HG02852 (cell line): ENCODE measurements around the gene AMOTL1.

Source experiments
- ATAC-seq: cut with Tn5 transposase; IDR thresholded peaks from one replicate; pipeline ENCODE4 v1.9.1; 2021; ENCODE audit warnings: mild to moderate bottlenecking, moderate library complexity; ENCODE audit not compliant: unreplicated experiment

The AMOTL1 gene

DNA sequence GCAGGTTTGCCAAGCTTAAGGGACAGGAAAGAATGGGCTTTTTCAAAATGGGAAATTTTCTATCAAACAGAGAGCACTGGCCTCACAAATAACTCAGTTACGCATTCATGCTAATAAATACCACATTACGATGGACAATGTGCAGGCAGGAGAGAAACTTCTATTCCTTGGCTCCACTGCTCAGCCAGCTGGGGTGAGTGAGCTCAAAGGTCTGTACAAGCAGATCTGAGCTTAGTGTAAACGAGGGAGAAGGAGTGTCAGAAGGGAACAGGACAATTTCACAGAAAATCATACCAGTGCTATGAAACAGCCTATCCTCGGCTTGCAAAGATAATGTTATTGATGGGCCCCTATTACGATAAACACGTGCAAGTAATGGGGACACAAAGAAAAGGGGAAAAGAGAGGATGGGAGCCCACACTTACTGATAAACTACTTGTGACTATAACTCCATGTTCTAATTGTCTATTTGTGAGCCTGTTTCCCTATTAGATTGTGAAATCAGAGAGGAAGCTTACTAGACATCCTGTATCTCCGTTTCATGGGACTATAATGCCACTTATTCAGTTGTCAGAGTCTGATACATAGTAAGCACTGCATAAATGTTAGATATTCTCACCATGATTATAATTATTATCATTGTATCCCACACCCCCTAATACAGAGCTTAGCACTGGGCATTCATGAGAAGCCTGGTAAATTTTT is 46.3 kb downstream of the AMOTL1 start:
- no peak for ATAC-seq

- ATAC-seq = no peak
Observed at GRCh38 chr11:94815705-94816344, 47.7 kb downstream of the AMOTL1 start.

GRCh38 chr11:94820480-94820879 is 52.3 kb downstream of the AMOTL1 start:
- ATAC-seq = no peak

- no peak for ATAC-seq
Observed at GRCh38 chr11:94821439-94821838, 53.3 kb downstream of the AMOTL1 start.

DNA sequence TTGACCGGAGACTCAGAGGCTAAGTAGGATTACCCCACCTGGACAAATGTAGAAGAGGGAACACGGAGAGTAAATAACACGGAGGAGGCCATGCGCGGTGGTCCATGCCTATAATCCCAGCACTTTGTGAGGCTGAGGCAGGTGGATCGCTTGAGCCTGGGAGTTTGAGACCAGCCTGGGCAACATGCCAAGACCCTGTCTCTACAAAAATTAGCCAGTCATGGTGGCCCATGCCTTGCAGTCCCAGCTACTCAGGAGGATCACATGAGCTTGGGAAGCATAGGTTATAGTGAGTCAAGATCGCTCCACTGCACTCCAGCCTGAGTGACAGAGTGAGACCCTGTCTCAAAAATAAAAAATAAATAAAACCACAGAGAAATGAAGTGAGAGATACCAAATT is 53.9 kb downstream of the AMOTL1 start:
- ATAC-seq = no peak

DNA sequence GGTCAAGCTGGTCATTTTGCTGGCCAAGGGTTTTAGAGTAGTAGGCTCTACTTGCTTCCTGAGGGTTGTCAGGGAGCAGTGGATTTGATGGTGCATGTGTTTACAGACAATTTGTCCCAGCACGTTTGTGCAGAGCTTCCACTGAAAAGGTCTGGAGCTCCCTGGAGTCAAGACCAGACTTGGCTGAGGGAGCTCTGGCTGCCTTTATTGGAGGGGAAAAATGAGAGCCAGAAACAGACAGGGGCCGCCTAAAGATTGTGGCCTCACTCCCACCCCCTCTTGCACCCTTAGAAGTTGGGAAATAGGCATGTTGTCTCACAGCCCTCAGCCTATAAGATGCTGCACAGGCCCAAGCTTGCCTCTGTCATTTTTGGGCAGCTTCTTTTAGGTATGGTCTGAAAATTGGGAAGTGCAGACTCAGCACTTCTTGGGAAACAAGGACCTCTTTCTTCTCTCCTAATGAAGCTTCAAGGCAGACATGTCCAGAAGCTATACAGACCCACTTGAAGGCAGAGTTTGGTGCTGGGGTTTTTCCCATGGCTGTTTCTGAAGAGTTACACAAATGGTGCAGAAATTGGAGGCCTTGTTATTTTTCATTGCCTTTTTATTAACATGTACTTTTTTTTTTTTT is 55.1 kb downstream of the AMOTL1 start:
- ATAC-seq = no peak

- ATAC-seq = no peak
Observed at GRCh38 chr11:94825031-94825430, 56.9 kb downstream of the AMOTL1 start.

- ATAC-seq = no peak
Observed at GRCh38 chr11:94825481-94825880, 57.3 kb downstream of the AMOTL1 start.

GRCh38 chr11:94826415-94826814 is 58.3 kb downstream of the AMOTL1 start:
- ATAC-seq = no peak

- no peak for ATAC-seq
Observed at GRCh38 chr11:94828088-94828487, 59.9 kb downstream of the AMOTL1 start.

GRCh38 chr11:94830722-94831510 is 62.8 kb downstream of the AMOTL1 start:
- ATAC-seq = no peak

GRCh38 chr11:94831529-94831928 is 63.4 kb downstream of the AMOTL1 start:
- ATAC-seq = no peak

GRCh38 chr11:94832604-94833235 is 64.6 kb downstream of the AMOTL1 start:
- ATAC-seq = no peak

GRCh38 chr11:94834911-94835593 is 66.9 kb downstream of the AMOTL1 start:
- ATAC-seq = no peak

- ATAC-seq = no peak
Observed at GRCh38 chr11:94835594-94835927, 67.4 kb downstream of the AMOTL1 start.

- no peak for ATAC-seq
Observed at GRCh38 chr11:94837317-94837716, 69.2 kb downstream of the AMOTL1 start.

DNA sequence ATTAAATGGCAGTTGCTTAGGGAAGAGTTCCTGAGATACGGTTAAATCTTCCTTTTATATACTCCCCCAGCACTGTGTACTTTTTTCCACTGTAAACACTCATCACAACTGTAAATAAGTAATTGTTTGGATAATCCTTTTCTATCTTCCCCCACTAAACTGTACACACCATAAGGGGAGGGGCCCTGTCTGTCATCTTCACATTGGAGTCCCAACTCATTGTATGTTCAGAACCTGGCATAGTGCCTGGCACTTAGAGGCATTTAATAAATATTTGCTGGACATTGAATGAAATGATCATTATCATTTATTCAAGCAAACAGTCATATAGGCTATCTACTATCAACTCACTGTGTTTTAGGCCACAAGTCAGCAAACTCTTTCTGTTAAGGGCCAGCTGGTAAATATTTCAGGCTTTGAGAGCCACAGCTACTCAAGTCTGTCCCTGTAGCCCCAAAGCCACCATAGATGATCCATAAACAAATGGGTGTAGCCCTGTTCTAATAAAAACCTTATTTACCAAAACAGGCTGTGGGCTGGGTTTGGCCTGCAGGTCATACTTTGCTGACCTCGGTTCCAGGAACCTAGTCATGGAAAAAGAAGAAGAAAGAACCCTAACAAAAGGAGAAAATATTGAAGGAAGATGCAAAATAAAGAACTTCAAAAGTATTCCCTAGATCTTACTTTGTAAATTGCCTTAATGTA is 70.0 kb downstream of the AMOTL1 start:
- no peak for ATAC-seq

DNA sequence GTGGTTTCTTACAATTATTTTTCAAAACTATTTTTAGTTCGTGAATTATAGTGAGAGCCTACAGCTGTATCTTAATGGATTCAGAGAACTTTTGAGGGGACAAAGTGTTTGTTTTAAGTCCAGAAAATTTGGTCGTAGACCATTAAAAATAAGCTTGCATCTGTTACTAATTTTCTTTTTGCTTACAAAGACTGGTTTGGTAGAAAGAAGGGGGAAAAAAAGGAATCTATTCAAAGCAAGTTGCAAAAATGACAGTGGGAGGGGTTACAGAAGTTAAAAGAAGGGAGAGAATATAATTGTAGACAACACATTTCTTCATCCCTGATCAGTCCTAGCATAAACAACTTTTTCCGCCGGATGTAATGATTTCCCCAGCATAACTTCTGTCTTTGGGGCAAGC is 72.1 kb downstream of the AMOTL1 start:
- no peak for ATAC-seq

DNA sequence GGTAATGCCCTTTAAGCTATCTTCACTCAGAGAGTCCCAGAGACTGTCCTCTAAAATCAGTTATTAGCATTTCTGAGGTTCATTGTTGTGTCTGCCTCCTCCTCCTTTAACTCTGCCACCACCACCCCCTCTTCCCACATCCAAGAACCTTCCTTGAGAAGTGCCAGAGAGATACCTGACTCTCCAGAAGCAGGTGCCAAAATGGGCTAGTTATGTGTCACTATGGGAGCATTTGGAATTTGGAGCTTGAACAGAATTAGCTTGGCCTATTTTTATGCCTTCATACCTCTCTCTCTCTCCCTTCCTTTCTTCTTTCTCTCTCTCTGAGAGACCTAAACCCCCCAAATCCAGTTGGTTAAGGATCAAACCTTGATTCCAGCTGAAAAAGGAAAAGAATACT is 75.9 kb downstream of the AMOTL1 start:
- ATAC-seq = no peak

GRCh38 chr11:94845622-94846021 is 77.5 kb downstream of the AMOTL1 start:
- no peak for ATAC-seq
